ENCODE measurements around the gene ANKRD42.
"Not testable (repeated sequence)": the region's sequence is repeated elsewhere in the genome, so short reads cannot be mapped to it uniquely, and the experiment has no call there.

Gene ANKRD42

DNA sequence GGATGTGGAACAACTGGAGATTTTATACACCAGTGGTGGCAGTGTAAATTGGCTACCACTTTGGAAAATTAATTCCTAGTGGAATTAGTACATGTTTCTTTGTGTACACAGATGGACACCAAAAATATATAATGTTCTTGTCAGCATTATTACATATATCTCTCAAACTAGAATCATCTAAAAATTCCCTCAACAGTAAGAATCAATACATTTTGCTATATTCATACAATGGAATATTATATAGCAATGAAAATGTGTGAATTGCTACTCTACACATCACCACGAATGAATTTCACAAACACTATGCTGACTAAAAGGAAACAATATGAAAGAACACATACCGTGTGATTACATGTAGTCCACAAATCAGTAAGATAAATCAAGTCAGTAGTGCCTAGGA lies 58.8 kb downstream of the ANKRD42 start:
- DNase-seq (ENCODE audit: insufficient read length, low spot score): no peak
- TF ChIP-seq POU2F2 (IDR thresholded peaks at IDR 0.05; ENCODE audit: low read depth, low read length): no peak
- no peak for TF ChIP-seq POLR2AphosphoS5 (IDR thresholded peaks at IDR 0.05; ENCODE audit: low read depth, low read length)
- no peak for TF ChIP-seq POLR2A (IDR thresholded peaks at IDR 0.05; ENCODE audit: low read depth, low read length)
- no peak for TF ChIP-seq PAX5 (IDR thresholded peaks at IDR 0.05; ENCODE audit: insufficient read depth, low read length, severe bottlenecking)
- TF ChIP-seq TAF1 (IDR thresholded peaks at IDR 0.05; ENCODE audit: low read depth, low read length): no peak
- no peak for TF ChIP-seq SPI1 (IDR thresholded peaks at IDR 0.05; ENCODE audit: low read depth, low read length)
- no peak for FAIRE-seq

DNA sequence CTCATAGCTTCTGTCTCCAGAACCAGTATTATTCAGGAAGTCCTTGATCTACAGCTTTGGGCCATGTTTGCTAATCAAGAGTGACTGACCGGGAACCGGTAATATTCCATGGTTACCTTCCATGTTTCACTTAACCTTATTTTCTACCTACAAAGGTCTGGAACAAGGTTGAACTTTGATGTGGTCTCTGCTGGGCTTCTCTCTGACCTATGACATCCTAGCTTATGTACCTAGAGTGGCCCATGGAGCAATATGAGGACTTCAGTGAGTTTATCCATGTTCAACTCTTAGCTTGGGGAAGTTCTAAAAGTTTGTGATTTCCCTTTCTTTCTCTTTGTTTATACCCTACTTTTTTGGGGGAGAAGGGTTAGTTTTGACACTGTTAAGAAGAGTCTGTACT lies 59.4 kb downstream of the ANKRD42 start:
- FAIRE-seq: no peak
- TF ChIP-seq TAF1 (IDR thresholded peaks at IDR 0.05; ENCODE audit: low read depth, low read length) (no peak), SPI1 (IDR thresholded peaks at IDR 0.05; ENCODE audit: low read depth, low read length) (no peak), POLR2AphosphoS5 (IDR thresholded peaks at IDR 0.05; ENCODE audit: low read depth, low read length) (no peak), POLR2A (IDR thresholded peaks at IDR 0.05; ENCODE audit: low read depth, low read length) (no peak), PAX5 (IDR thresholded peaks at IDR 0.05; ENCODE audit: insufficient read depth, low read length, severe bottlenecking) (no peak), POU2F2 (IDR thresholded peaks at IDR 0.05; ENCODE audit: low read depth, low read length) (no peak)
- no peak for DNase-seq (ENCODE audit: insufficient read length, low spot score)

DNA sequence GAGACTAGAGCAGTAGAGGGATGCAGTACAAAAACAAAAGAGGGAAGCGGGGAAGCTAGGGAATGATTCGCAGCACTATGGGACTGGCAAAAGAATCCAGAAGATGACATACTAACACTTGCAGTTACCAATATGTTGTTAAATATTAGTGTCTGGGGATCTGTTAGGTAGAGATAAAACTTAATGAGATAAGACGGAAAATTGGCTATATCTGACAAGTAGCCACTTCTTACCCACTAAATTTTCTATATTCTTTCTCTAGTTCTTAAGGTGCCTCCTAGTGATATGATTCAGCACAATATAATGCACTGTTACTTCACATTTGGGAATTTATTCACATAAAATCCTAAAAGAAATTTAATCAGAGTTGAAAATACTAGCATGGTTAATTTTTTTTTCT lies 61.9 kb downstream of the ANKRD42 start:
- no peak for DNase-seq (ENCODE audit: insufficient read length, low spot score)
- FAIRE-seq: no peak
- TF ChIP-seq SPI1 (IDR thresholded peaks at IDR 0.05; ENCODE audit: low read depth, low read length) (no peak), POLR2AphosphoS5 (IDR thresholded peaks at IDR 0.05; ENCODE audit: low read depth, low read length) (no peak), POLR2A (IDR thresholded peaks at IDR 0.05; ENCODE audit: low read depth, low read length) (no peak), TAF1 (IDR thresholded peaks at IDR 0.05; ENCODE audit: low read depth, low read length) (no peak), POU2F2 (IDR thresholded peaks at IDR 0.05; ENCODE audit: low read depth, low read length) (no peak), PAX5 (IDR thresholded peaks at IDR 0.05; ENCODE audit: insufficient read depth, low read length, severe bottlenecking) (no peak)

DNA sequence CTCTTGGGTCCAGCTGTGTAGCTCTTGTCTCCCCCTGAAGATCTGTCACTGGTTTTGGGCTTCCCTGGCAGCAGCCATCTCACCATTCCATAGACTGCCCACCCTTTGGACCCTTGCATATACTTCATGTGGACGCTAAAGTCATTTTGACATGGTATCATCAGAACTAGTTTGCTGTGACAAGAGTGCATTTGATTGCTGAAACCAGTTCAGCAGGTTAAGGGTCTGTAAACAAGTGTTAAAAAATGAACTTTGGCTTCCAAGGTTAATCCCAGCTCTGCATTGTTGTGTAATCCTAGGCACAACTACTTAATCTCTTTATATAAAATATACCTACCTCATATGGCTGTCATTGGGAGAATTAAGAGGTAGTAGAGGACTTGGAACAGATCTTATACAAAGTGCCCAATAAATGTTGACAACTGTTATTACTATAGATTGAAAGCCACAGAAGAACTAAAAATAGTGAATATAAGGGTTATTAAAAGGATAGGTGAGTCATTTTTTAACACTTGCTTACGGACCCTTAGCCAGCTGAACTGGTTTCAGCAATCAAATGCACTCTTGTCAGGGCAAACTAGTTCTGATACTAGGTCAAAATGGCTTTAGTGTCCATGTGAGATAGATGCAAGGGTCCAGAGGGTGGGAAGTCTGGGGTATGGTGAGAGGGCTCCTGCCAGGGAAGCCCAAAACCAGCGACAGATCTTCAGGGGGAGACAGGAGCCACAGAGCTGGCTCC lies 63.3 kb downstream of the ANKRD42 start:
- DNase-seq (ENCODE audit: insufficient read length, low spot score) (no peak), FAIRE-seq (no peak)
- no peak for TF ChIP-seq POU2F2 (IDR thresholded peaks at IDR 0.05; ENCODE audit: low read depth, low read length)
- TF ChIP-seq SPI1 (IDR thresholded peaks at IDR 0.05; ENCODE audit: low read depth, low read length): no peak
- TF ChIP-seq POLR2A (IDR thresholded peaks at IDR 0.05; ENCODE audit: low read depth, low read length): no peak
- TF ChIP-seq TAF1 (IDR thresholded peaks at IDR 0.05; ENCODE audit: low read depth, low read length): no peak
- TF ChIP-seq PAX5 (IDR thresholded peaks at IDR 0.05; ENCODE audit: insufficient read depth, low read length, severe bottlenecking): no peak
- TF ChIP-seq POLR2AphosphoS5 (IDR thresholded peaks at IDR 0.05; ENCODE audit: low read depth, low read length): no peak

DNA sequence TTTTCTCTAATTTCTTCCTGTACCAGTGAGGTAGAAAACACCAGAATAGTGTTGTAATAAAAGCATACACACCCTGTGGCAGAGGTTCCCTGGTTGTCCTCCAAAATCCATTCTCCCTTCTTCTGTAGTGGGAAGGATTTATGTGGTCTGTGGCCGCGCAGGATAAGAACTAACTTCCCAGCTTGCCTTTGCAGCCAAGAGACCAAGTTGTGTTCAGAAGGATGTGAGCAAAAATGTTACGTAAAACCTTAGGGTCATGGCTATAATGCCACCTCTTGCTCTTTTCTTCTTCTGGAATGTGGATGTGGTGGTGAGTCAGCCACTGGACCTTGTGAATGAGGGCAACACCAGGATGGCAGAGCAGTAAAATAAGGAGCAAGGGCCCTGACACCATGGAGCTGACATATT lies 64.3 kb downstream of the ANKRD42 start:
- DNase-seq (ENCODE audit: insufficient read length, low spot score) (no peak), FAIRE-seq (no peak)
- TF ChIP-seq POLR2A (IDR thresholded peaks at IDR 0.05; ENCODE audit: low read depth, low read length) (no peak), TAF1 (IDR thresholded peaks at IDR 0.05; ENCODE audit: low read depth, low read length) (no peak), SPI1 (IDR thresholded peaks at IDR 0.05; ENCODE audit: low read depth, low read length) (no peak), POLR2AphosphoS5 (IDR thresholded peaks at IDR 0.05; ENCODE audit: low read depth, low read length) (no peak), POU2F2 (IDR thresholded peaks at IDR 0.05; ENCODE audit: low read depth, low read length) (no peak), PAX5 (IDR thresholded peaks at IDR 0.05; ENCODE audit: insufficient read depth, low read length, severe bottlenecking) (no peak)

DNA sequence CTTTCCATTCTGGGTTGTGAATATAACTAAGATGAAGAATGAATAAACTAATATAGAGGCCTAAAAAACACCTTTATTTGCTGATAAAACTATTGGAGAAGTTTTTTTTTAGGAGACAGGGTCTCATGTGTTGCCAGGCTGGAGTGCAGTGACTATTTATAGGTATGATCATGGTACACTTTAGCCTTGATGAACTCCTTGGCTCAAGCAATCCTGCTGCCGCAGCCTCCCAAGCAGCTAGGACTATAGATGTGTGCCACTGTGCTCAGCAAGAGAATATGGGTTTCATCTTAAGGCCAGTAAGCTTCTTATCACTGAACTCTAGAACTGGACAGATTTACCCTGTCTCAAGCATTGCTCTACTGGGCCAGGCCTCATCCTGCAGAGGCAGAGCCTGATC lies 66.0 kb downstream of the ANKRD42 start:
- no peak for DNase-seq (ENCODE audit: insufficient read length, low spot score)
- no peak for FAIRE-seq

DNA sequence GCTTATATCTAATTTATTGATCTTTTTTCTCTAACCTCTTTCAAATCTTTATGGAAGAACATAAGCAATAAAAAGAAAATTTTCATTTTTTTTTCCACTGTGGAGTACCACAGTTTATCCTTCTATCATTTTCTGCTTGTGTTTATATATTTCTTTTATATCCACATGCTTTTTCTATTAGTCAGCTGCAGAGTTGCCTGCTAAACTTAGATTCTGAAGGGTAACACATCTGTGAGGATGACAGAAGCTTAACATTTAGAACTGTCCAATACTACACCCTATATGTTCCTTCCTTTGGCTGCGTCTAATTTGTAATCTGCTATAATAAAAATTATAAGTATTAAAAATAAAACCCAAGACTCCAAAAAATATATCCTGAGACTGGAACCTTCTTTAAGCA lies 71.8 kb downstream of the ANKRD42 start:
- TF ChIP-seq POU2F2 (IDR thresholded peaks at IDR 0.05; ENCODE audit: low read depth, low read length): no peak
- TF ChIP-seq TAF1 (IDR thresholded peaks at IDR 0.05; ENCODE audit: low read depth, low read length): no peak
- no peak for TF ChIP-seq POLR2A (IDR thresholded peaks at IDR 0.05; ENCODE audit: low read depth, low read length)
- TF ChIP-seq POLR2AphosphoS5 (IDR thresholded peaks at IDR 0.05; ENCODE audit: low read depth, low read length): no peak
- no peak for TF ChIP-seq PAX5 (IDR thresholded peaks at IDR 0.05; ENCODE audit: insufficient read depth, low read length, severe bottlenecking)
- no peak for TF ChIP-seq SPI1 (IDR thresholded peaks at IDR 0.05; ENCODE audit: low read depth, low read length)
- DNase-seq (ENCODE audit: insufficient read length, low spot score) (no peak), FAIRE-seq (no peak)

More for the DNA sequence above, 66.0 kb downstream of the ANKRD42 start:
- TF ChIP-seq SPI1 (IDR thresholded peaks at IDR 0.05; ENCODE audit: low read depth, low read length) (no peak), PAX5 (IDR thresholded peaks at IDR 0.05; ENCODE audit: insufficient read depth, low read length, severe bottlenecking) (no peak), POU2F2 (IDR thresholded peaks at IDR 0.05; ENCODE audit: low read depth, low read length) (no peak), TAF1 (IDR thresholded peaks at IDR 0.05; ENCODE audit: low read depth, low read length) (no peak), POLR2AphosphoS5 (IDR thresholded peaks at IDR 0.05; ENCODE audit: low read depth, low read length) (no peak), POLR2A (IDR thresholded peaks at IDR 0.05; ENCODE audit: low read depth, low read length) (no peak)

DNA sequence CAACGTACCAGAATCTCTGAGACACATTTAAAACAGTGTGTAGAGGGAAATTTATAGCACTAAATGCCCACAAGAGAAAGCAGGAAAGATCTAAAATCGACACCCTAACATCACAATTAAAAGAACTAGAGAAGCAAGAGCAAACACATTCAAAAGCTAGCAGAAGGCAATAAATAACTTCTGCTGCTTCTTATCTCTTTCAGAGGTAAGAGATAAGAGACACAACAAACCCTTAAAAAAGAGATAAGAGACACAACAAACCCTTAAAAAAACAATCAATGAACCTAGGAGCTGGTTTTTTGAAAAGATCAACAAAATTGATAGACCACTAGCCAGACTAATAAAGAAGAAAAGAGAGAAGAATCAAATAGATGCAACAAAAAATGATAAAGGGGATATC lies 75.6 kb downstream of the ANKRD42 start:
- not testable (repeated sequence) for DNase-seq (ENCODE audit: insufficient read length, low spot score); FAIRE-seq

DNA sequence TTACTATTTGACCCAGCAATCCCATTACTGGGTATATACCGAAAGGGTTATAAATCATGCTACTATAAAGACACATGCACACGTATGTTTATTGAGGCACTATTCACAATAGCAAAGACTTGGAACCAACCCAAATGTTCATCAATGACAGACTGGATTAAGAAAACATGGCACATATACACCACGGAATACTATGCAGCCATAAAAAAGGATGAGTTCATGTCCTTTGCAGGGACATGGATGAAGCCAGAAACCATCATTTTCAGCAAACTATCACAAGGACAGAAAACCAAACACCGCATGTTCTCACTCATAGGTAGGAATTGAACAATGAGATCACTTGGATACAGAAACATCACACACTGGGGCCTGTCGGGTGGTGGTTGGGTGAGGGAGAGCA lies 78.2 kb downstream of the ANKRD42 start:
- not testable (repeated sequence) for FAIRE-seq; DNase-seq (ENCODE audit: insufficient read length, low spot score)

DNA sequence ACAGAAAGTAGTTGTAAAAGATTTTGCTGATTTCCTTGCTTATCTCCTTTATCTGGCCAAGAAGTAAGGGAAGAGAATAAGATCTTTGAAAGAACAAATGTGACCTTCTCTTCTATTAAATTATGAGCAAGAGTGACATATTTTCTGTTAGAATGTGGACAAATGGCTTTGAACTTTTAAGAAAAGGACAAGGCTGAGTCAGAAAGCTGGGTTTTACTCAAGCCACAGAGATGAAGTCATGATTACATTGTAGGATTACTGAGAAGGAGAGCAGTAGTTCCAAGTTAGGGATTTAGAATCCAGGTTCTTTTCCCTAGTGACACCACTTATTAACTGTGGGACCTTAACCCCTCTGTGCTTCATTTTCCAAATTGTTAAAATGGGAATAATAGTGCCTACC lies 79.1 kb downstream of the ANKRD42 start:
- FAIRE-seq: no peak

More for the DNA sequence above, 79.1 kb downstream of the ANKRD42 start:
- TF ChIP-seq POU2F2 (IDR thresholded peaks at IDR 0.05; ENCODE audit: low read depth, low read length) (no peak), POLR2AphosphoS5 (IDR thresholded peaks at IDR 0.05; ENCODE audit: low read depth, low read length) (no peak), PAX5 (IDR thresholded peaks at IDR 0.05; ENCODE audit: insufficient read depth, low read length, severe bottlenecking) (no peak), TAF1 (IDR thresholded peaks at IDR 0.05; ENCODE audit: low read depth, low read length) (no peak), SPI1 (IDR thresholded peaks at IDR 0.05; ENCODE audit: low read depth, low read length) (no peak), POLR2A (IDR thresholded peaks at IDR 0.05; ENCODE audit: low read depth, low read length) (no peak)
- DNase-seq (ENCODE audit: insufficient read length, low spot score): no peak

Measured in GM12891 (cell line).